Measurements from ENCODE around the gene SPINT2. TPM values are rescaled to one million over a fixed set of nuclear protein-coding genes. Genes with fewer than 3 reads are reported as not detected.

Gene SPINT2
- total and polyA plus RNA-seq, 2 donors (not counting 1 experiment from before 2014, with no cell fraction given), result 50.0 to 70.0 TPM

DNA sequence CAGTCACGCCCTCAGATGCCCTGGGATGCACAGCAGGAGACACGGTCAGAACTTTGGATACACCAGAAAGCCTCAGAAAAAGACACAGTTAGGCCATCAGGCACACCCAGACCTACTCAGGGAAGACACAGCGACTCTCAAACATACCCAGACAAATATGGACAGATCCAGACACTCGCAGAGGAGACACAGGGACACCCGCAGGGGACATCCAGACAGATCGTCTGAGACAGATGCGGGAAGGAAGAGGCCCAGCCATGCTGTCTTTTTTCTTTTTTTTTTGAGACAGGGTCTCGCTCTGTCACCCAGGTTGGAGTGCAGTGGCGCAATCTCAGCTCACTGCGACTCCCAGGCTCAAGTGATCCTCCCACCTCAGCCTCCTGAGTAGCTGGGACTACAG lies 45.2 kb upstream of the SPINT2 start:
- Histone ChIP-seq H3K9me3 (ENCODE audit: control extremely low read depth in 1 of 3, control insufficient read depth in 2 of 3, insufficient read depth in 1 of 3, low read length in 2 of 3) (peaks cover 0 to 6% (median 0%) of the 10 kb centered on the region in 3 donors), H3K36me3 (replicated peaks in 1 of 2; ENCODE audit: control extremely low read depth in 1 of 2, control insufficient read depth in 1 of 2, extremely low read depth in 1 of 2, insufficient read depth in 2 of 2, low read length in 1 of 2) (no peaks in the 10 kb centered on the region), H3K9ac (ENCODE audit: low read length) (no peak overlapping the region), H2AFZ (ENCODE audit: insufficient read depth, low read depth, low read length, poor library complexity, severe bottlenecking) (no peak overlapping the region), H3K27me3 (replicated peaks in 1 of 4; ENCODE audit: control extremely low read depth in 1 of 4, control insufficient read depth in 3 of 4, insufficient read depth in 4 of 4, low read length in 3 of 4) (peaks cover 0 to 55% (median 17%) of the 10 kb centered on the region in 4 experiments), H3K79me2 (ENCODE audit: control insufficient read depth, insufficient read depth, low read length) (no peaks in the 10 kb centered on the region), H3K4me2 (replicated peaks; ENCODE audit: low read depth, low read length, poor library complexity, severe bottlenecking) (no peak overlapping the region), H3K27ac (ENCODE audit: low read length in 2 of 2) (no peak overlapping the region), H4K20me1 (ENCODE audit: control insufficient read depth, insufficient read depth, low read length, poor library complexity, severe bottlenecking) (no peaks in the 10 kb centered on the region), H3K4me3 (ENCODE audit: control extremely low read depth in 1 of 5, extremely low read depth in 1 of 5, insufficient read depth in 1 of 5, low read depth in 2 of 5, low read length in 4 of 5) (no peak overlapping the region), H3K4me1 (ENCODE audit: control insufficient read depth in 2 of 2, insufficient read depth in 2 of 2, low read length in 2 of 2) (peaks cover 12 to 22% of the 10 kb centered on the region in 2 donors)
- ChIA-PET CTCF (no interaction called here), POLR2A (no interaction called here)
- Mint-ChIP-seq H3K9me3 (ENCODE audit: insufficient read depth) (no peaks in the 10 kb centered on the region), H3K4me3 (no peak overlapping the region), H3K27ac (no peak overlapping the region), H3K4me1 (peaks cover 13% of the 10 kb centered on the region), H3K27me3 (peaks cover 38% of the 10 kb centered on the region)
- no peak for ATAC-seq (ENCODE audit: low read depth)
- TF ChIP-seq, protein P1, sequence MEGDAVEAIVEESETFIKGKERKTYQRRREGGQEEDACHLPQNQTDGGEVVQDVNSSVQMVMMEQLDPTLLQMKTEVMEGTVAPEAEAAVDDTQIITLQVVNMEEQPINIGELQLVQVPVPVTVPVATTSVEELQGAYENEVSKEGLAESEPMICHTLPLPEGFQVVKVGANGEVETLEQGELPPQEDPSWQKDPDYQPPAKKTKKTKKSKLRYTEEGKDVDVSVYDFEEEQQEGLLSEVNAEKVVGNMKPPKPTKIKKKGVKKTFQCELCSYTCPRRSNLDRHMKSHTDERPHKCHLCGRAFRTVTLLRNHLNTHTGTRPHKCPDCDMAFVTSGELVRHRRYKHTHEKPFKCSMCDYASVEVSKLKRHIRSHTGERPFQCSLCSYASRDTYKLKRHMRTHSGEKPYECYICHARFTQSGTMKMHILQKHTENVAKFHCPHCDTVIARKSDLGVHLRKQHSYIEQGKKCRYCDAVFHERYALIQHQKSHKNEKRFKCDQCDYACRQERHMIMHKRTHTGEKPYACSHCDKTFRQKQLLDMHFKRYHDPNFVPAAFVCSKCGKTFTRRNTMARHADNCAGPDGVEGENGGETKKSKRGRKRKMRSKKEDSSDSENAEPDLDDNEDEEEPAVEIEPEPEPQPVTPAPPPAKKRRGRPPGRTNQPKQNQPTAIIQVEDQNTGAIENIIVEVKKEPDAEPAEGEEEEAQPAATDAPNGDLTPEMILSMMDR (IDR thresholded peaks at IDR 0.05), result no peak
- no peak for TF ChIP-seq EZH2 (IDR thresholded peaks at IDR 0.05; ENCODE audit: borderline replicate concordance, insufficient read depth, low read depth, low read length, poor library complexity, severe bottlenecking)
- intact Hi-C loops (cut with micrococcal nuclease), result no loop called here
- no peak for DNase-seq
- WGBS (ENCODE audit: insufficient coverage), result 95% methylated on average over 10 of the region's 10 CpGs

DNA sequence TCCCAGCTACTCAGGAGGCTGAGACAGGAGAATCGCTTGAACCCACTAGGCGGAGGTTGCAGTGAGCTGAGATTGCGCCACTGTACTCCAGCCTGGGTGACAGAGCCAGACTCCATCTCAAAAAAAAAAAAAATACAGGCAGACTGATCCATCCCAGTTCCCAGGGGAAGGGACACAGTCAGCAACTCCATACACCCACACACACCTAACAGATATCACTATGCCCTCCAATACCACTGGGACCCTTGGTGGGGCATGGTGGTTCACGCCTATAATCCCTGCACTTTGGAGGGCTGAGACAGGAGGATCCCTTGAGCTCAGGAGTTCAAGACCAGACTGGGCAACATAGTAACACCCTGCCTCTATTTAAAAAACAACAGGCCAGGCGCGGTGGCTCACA lies 43.0 kb upstream of the SPINT2 start:
- 96% methylated on average over 6 of the region's 6 CpGs for WGBS (ENCODE audit: insufficient coverage)
- TF ChIP-seq, protein P1 (IDR thresholded peaks at IDR 0.05), result no peak
- TF ChIP-seq EZH2 (IDR thresholded peaks at IDR 0.05; ENCODE audit: borderline replicate concordance, insufficient read depth, low read depth, low read length, poor library complexity, severe bottlenecking), result no peak
- ATAC-seq (ENCODE audit: low read depth) (no peak), DNase-seq (no peak)
- Histone ChIP-seq H2AFZ (ENCODE audit: insufficient read depth, low read depth, low read length, poor library complexity, severe bottlenecking) (no peak overlapping the region), H3K27ac (ENCODE audit: low read length in 2 of 2) (no peak overlapping the region), H3K27me3 (replicated peaks in 1 of 4; ENCODE audit: control extremely low read depth in 1 of 4, control insufficient read depth in 3 of 4, insufficient read depth in 4 of 4, low read length in 3 of 4) (peaks cover 0 to 71% (median 29%) of the 10 kb centered on the region in 4 experiments), H3K9ac (ENCODE audit: low read length) (no peak overlapping the region), H3K36me3 (replicated peaks in 1 of 2; ENCODE audit: control extremely low read depth in 1 of 2, control insufficient read depth in 1 of 2, extremely low read depth in 1 of 2, insufficient read depth in 2 of 2, low read length in 1 of 2) (no peaks in the 10 kb centered on the region), H3K79me2 (ENCODE audit: control insufficient read depth, insufficient read depth, low read length) (no peaks in the 10 kb centered on the region), H3K4me2 (replicated peaks; ENCODE audit: low read depth, low read length, poor library complexity, severe bottlenecking) (no peak overlapping the region), H3K9me3 (ENCODE audit: control extremely low read depth in 1 of 3, control insufficient read depth in 2 of 3, insufficient read depth in 1 of 3, low read length in 2 of 3) (peaks cover 0 to 10% (median 0%) of the 10 kb centered on the region in 3 donors), H3K4me1 (ENCODE audit: control insufficient read depth in 2 of 2, insufficient read depth in 2 of 2, low read length in 2 of 2) (peaks cover 14 to 30% of the 10 kb centered on the region in 2 donors), H3K4me3 (ENCODE audit: control extremely low read depth in 1 of 5, extremely low read depth in 1 of 5, insufficient read depth in 1 of 5, low read depth in 2 of 5, low read length in 4 of 5) (no peak overlapping the region), H4K20me1 (ENCODE audit: control insufficient read depth, insufficient read depth, low read length, poor library complexity, severe bottlenecking) (no peaks in the 10 kb centered on the region)
- Mint-ChIP-seq H3K27ac (no peak overlapping the region), H3K9me3 (ENCODE audit: insufficient read depth) (no peaks in the 10 kb centered on the region), H3K4me1 (peaks cover 17% of the 10 kb centered on the region), H3K4me3 (no peak overlapping the region), H3K27me3 (peaks cover 45% of the 10 kb centered on the region)
- ChIA-PET CTCF (no interaction called here), POLR2A (interaction anchor here (0.6 kb wide), 1 partner anchor 378 kb away, joined by 6 read pairs; no protein-coding TSS in a partner anchor)
- intact Hi-C loops (cut with micrococcal nuclease), result loop anchor here (10.0 kb wide), 1 partner anchor 317 kb away; the partner anchor contains the start of genes SIPA1L3 and WDR87

All from B cell (primary cell).